Esophagus squamous epithelium (tissue), 5 donors: ENCODE results near the gene ANXA5. TPM values are rescaled to one million over a fixed set of nuclear protein-coding genes. Genes with fewer than 3 reads are reported as not detected.
A peak's percentile ranks its signal among the peaks of the same experiment; 100 is the strongest.

Source experiments
- DNase-seq: peaks from one replicate; lab custom pipeline; 2025; lab: John Stamatoyannopoulos, UW
- H3K27ac ChIP-seq, 4 donors: fragments of 200-600 bp; sonication (generic); one replicate each; pipeline ENCODE4 v1.5.1; 2016 to 2019; ENCODE audit warnings: mild to moderate bottlenecking in 1 of 4
- H3K27me3 ChIP-seq, 4 donors: fragments of 200-600 bp; sonication (generic); 1 replicate in 3 of 4; 2 replicates in 1 of 4; pipeline versions ENCODE4 v1.5.1 to v1.6.0; 2017 to 2021; ENCODE audit warnings: antibody characterized with exemption in 1 of 4
- H3K36me3 ChIP-seq, 3 donors: fragments of 200-600 bp; sonication (generic); one replicate each; pipeline ENCODE4 v1.5.1; 2016 to 2019
- H3K4me1 ChIP-seq, 3 donors: fragments of 200-600 bp; sonication (generic); one replicate each; pipeline ENCODE4 v1.5.1; 2017 to 2019
- H3K4me3 ChIP-seq, 4 donors: fragments of 200-600 bp; sonication (generic); 1 replicate in 3 of 4; 2 replicates in 1 of 4; pipeline ENCODE4 v1.5.1; 2016 to 2019; ENCODE audit warnings: mild to moderate bottlenecking in 2 of 4, moderate library complexity in 1 of 4
- H3K9me3 ChIP-seq, 3 donors: fragments of 200-600 bp; sonication (generic); one replicate each; pipeline ENCODE4 v1.5.1; 2016 to 2019
- CTCF ChIP-seq, 6 experiments: fragments of 450-650 bp in 4 of 6; fragments of 200-600 bp in 2 of 6; sonication (generic) in 2 of 6; IDR thresholded peaks; one replicate each; pipeline ENCODE4 v1.5.1; 2016 to 2019; ENCODE audit warnings: antibody characterized with exemption in 6 of 6, mild to moderate bottlenecking in 4 of 6, moderate library complexity in 4 of 6
- POLR2A ChIP-seq, 4 donors: fragments of 450-650 bp; IDR thresholded peaks; one replicate each; pipeline ENCODE4 v1.6.1; 2017; ENCODE audit warnings: antibody characterized with exemption in 4 of 4, mild to moderate bottlenecking in 4 of 4, moderate library complexity in 3 of 4
- WGBS, 2 donors: methylation state at CpG; one replicate each; pipeline ENCODE4 v1.1.5; 2018; 5-methylcytosine and 5-hydroxymethylcytosine counted together
- intact Hi-C: fragments of 100-400 bp; cut with DNase I; formaldehyde crosslinking; loops from one replicate; pipeline ENCODE4 v1.15.0; 2022
- total RNA-seq, 4 donors: library from RNA; depleted of rRNA; stranded (reverse); fragments of >200 nt; gene quantifications; one replicate each; pipeline ENCODE4 v1.1.0, GENCODE V29; 2016
- donor health status: DM: yes; HTN: yes; CAD: no.

The ANXA5 gene
- total RNA-seq, 4 donors from 2014 or later, result 50.4 to 153 (median 117) TPM

GRCh38 chr4:121702136-121702535 lies 5.4 kb upstream of the ANXA5 start:
- Histone ChIP-seq H3K36me3 (no peaks in the 10 kb centered on the region), H3K27me3 (no peaks in the 10 kb centered on the region), H3K9me3 (no peaks in the 10 kb centered on the region), H3K4me3 (no peak overlapping the region), H3K4me1 (peaks cover 0 to 15% (median 3%) of the 10 kb centered on the region in 3 donors), H3K27ac (no peak overlapping the region)
- no peak for TF ChIP-seq CTCF (IDR thresholded peaks at IDR 0.05)
- TF ChIP-seq POLR2A (IDR thresholded peaks at IDR 0.05), result no peak
- 84 to 87% methylated on average over 4 of the region's 4 CpGs for WGBS, 2 donors
- intact Hi-C loops, result no loop called here
- DNase-seq, result no peak

- H3K27ac ChIP-seq, result no peak overlapping the region
- TF ChIP-seq CTCF (IDR thresholded peaks at IDR 0.05), result no peak
- no peak for TF ChIP-seq POLR2A (IDR thresholded peaks at IDR 0.05)
- no peaks in the 10 kb centered on the region for H3K36me3 ChIP-seq
- no peak overlapping the region for H3K4me3 ChIP-seq
- no peaks in the 10 kb centered on the region for H3K9me3 ChIP-seq
- 88 to 94% methylated on average over 3 of the region's 3 CpGs for WGBS, 2 donors
- H3K4me1 ChIP-seq, result peaks cover 0 to 15% (median 3%) of the 10 kb centered on the region in 3 donors
- intact Hi-C loops, result no loop called here
- no peak for DNase-seq
- H3K27me3 ChIP-seq, result no peaks in the 10 kb centered on the region
Measured at GRCh38 chr4:121701263-121701662, 4.5 kb upstream of the ANXA5 start.

GRCh38 chr4:121698236-121698671 lies 1.5 kb upstream of the ANXA5 start:
- Histone ChIP-seq H3K4me3 (no peak overlapping the region), H3K4me1 (peaks cover 0 to 42% (median 14%) of the 10 kb centered on the region in 3 donors), H3K27me3 (no peaks in the 10 kb centered on the region), H3K36me3 (peaks cover 0 to 3% (median 0%) of the 10 kb centered on the region in 3 donors), H3K27ac (no peak overlapping the region), H3K9me3 (no peaks in the 10 kb centered on the region)
- TF ChIP-seq POLR2A (IDR thresholded peaks at IDR 0.05) (no peak), CTCF (IDR thresholded peaks at IDR 0.05) (no peak)
- WGBS, 2 donors, result 48 to 55% methylated on average over 5 of the region's 5 CpGs
- intact Hi-C loops, result no loop called here
- DNase-seq, result no peak

- Histone ChIP-seq H3K27me3 (no peaks in the 10 kb centered on the region), H3K27ac (peak overlapping the region; percentile 87 to 98 (median 94)), H3K4me1 (peaks cover 0 to 49% (median 14%) of the 10 kb centered on the region in 3 donors), H3K9me3 (no peaks in the 10 kb centered on the region), H3K4me3 (peak overlapping the region; percentile 85 to 96 (median 94)), H3K36me3 (peaks cover 0 to 10% (median 0%) of the 10 kb centered on the region in 3 donors)
- WGBS, 2 donors, result 49 to 56% methylated on average over 9 of the region's 9 CpGs
- TF ChIP-seq CTCF (IDR thresholded peaks at IDR 0.05) (no peak), POLR2A (IDR thresholded peaks at IDR 0.05) (no peak)
- no peak for DNase-seq
- intact Hi-C loops, result no loop called here
Measured at GRCh38 chr4:121697564-121697963, 784 bp upstream of the ANXA5 start.

- H3K9me3 ChIP-seq, result no peaks in the 10 kb centered on the region
- 0% methylated on average over 19 to 20 of the region's 26 CpGs for WGBS, 2 donors
- intact Hi-C loops, result no loop called here
Measured at GRCh38 chr4:121696170-121696580, 605 bp downstream of the ANXA5 start.

More at GRCh38 chr4:121696170-121696580, 605 bp downstream of the ANXA5 start:
- TF ChIP-seq POLR2A (IDR thresholded peaks at IDR 0.05) (peak in 1 of 4 donors; percentile 2), CTCF (IDR thresholded peaks at IDR 0.05) (peak in 4 of 6 experiments; percentile 24 to 40 (median 28))
- Histone ChIP-seq H3K27ac (peak overlapping the region; percentile 94 to 98 (median 96)), H3K4me1 (peaks cover 0 to 63% (median 18%) of the 10 kb centered on the region in 3 donors), H3K4me3 (peak overlapping the region; percentile 85 to 96 (median 94)), H3K27me3 (no peaks in the 10 kb centered on the region), H3K36me3 (peaks cover 0 to 14% (median 0%) of the 10 kb centered on the region in 3 donors)
- peak; percentile 16 for DNase-seq
